SK-N-SH (cell line): Measurements from ENCODE around the gene CD24. TPM values are rescaled to one million over a fixed set of nuclear protein-coding genes. Genes with fewer than 3 reads are reported as not detected.

Experiments
- CTCF ChIA-PET: fragments of 300-600, 350-600 bp; formaldehyde crosslinking; extraction: SDS; loops from one replicate; lab custom pipeline; 2021; lab: Yijun Ruan, JAX
- POLR2A ChIA-PET: fragments of 350-600 bp; sonication (Branson Sonifier 250); formaldehyde crosslinking; extraction: SDS; loops from one replicate; lab custom pipeline; 2020; ENCODE audit warnings: antibody characterized with exemption, inconsistent platforms; lab: Yijun Ruan, JAX
- DNase-seq: peaks from one replicate; pipeline ENCODE4 v3.0.0; 2012
- H2AFZ ChIP-seq: fragments of 200-600 bp; sonication (generic); 2 replicates; pipeline ENCODE4 v1.8.1; 2016; ENCODE audit warnings: antibody characterized with exemption, mild to moderate bottlenecking, low read depth
- H3F3A ChIP-seq: fragments of 200-600 bp; sonication (generic); replicated peaks from 2 replicates; pipeline ENCODE3; 2016; ENCODE audit warnings: antibody characterized with exemption, mild to moderate bottlenecking; ENCODE audit not compliant: insufficient read depth
- H3K27ac ChIP-seq, 2 experiments: fragments of 200-500 bp in 1 of 2; fragments of 200-600 bp in 1 of 2; sonication (Bioruptor generic) in 1 of 2; sonication (generic), shearing (Covaris generic) in 1 of 2; 2 replicates each; pipeline versions ENCODE4 v1.5.1 to v1.6.1; 2014 to 2016; ENCODE audit warnings: low read depth in 2 of 2, inconsistent platforms in 1 of 2, low read length in 1 of 2, mild to moderate bottlenecking in 1 of 2, mixed read lengths in 1 of 2
- H3K27me3 ChIP-seq: fragments of 200-600 bp; sonication (generic), shearing (Covaris generic); 2 replicates; pipeline ENCODE4 v1.6.1; 2016; ENCODE audit warnings: mixed run types; ENCODE audit not compliant: insufficient read depth
- H3K36me3 ChIP-seq, 2 experiments: fragments of 200-500 bp in 1 of 2; fragments of 200-600 bp in 1 of 2; sonication (Bioruptor generic) in 1 of 2; sonication (generic) in 1 of 2; replicated peaks in 1 of 2; 2 replicates each; pipeline versions ENCODE3 to v1.5.1; 2014 to 2016; ENCODE audit warnings: low read length in 1 of 2, mild to moderate bottlenecking in 1 of 2; ENCODE audit not compliant: insufficient read depth in 2 of 2, control insufficient read depth in 1 of 2
- H3K4me1 ChIP-seq, 2 experiments: fragments of 200-500 bp in 1 of 2; fragments of 200-600 bp in 1 of 2; sonication (Bioruptor generic) in 1 of 2; sonication (generic), shearing (Covaris generic) in 1 of 2; 2 replicates each; pipeline versions ENCODE4 v1.5.1 to v1.6.1; 2014 to 2016; ENCODE audit warnings: low read depth in 1 of 2, low read length in 1 of 2, mixed run types in 1 of 2; ENCODE audit not compliant: insufficient read depth in 2 of 2, control insufficient read depth in 1 of 2
- H3K4me2 ChIP-seq: fragments of 200-600 bp; sonication (generic), shearing (Covaris generic); 2 replicates; pipeline ENCODE4 v1.6.1; 2017; ENCODE audit warnings: mixed run types
- H3K4me3 ChIP-seq, 2 experiments: fragments of 200-500 bp in 1 of 2; fragments of 200-600 bp in 1 of 2; sonication (Bioruptor generic) in 1 of 2; sonication (generic), shearing (Covaris generic) in 1 of 2; 2 replicates each; pipeline versions ENCODE4 v1.5.1 to v1.8.1; 2014 to 2016; ENCODE audit warnings: low read depth in 2 of 2, inconsistent platforms in 1 of 2, low read length in 1 of 2, mild to moderate bottlenecking in 1 of 2, mixed read lengths in 1 of 2, moderate library complexity in 1 of 2
- H3K79me2 ChIP-seq: fragments of 200-600 bp; sonication (generic); 2 replicates; pipeline ENCODE4 v1.8.1; 2017; ENCODE audit warnings: mild to moderate bottlenecking; ENCODE audit not compliant: insufficient read depth
- H3K9ac ChIP-seq: fragments of 200-600 bp; sonication (generic); 2 replicates; pipeline ENCODE4 v1.6.1; 2017; ENCODE audit warnings: mixed run types
- H3K9me2 ChIP-seq: fragments of 200-600 bp; sonication (generic); 2 replicates; pipeline ENCODE4 v1.6.1; 2017; ENCODE audit warnings: mixed run types
- H3K9me3 ChIP-seq: fragments of 200-600 bp; sonication (generic); 2 replicates; pipeline ENCODE4 v1.6.1; 2017; ENCODE audit warnings: mixed run types, mild to moderate bottlenecking, moderate library complexity
- H4K20me1 ChIP-seq: fragments of 200-600 bp; sonication (generic); 2 replicates; pipeline ENCODE4 v1.6.1; 2017; ENCODE audit warnings: mild to moderate bottlenecking, mixed run types; ENCODE audit not compliant: insufficient read depth
- ELF1 ChIP-seq: IDR thresholded peaks from 2 replicates; pipeline ENCODE4 v1.4.0; 2012
- FOSL2 ChIP-seq: IDR thresholded peaks from 2 replicates; pipeline ENCODE4 v1.4.0; 2012; ENCODE audit warnings: low read depth, mild to moderate bottlenecking, moderate library complexity, borderline replicate concordance
- GABPA ChIP-seq: IDR thresholded peaks from 2 replicates; pipeline ENCODE4 v1.4.0; 2012; ENCODE audit warnings: low read depth, mild to moderate bottlenecking
- GATA2 ChIP-seq: sonication (generic); formaldehyde crosslinking; IDR thresholded peaks from 2 replicates; pipeline ENCODE4 v1.5.0; 2020; ENCODE audit warnings: mild to moderate bottlenecking, missing genetic modification reagents
- JUND ChIP-seq: IDR thresholded peaks from 2 replicates; pipeline ENCODE4 v1.4.0; 2012
- MEF2A ChIP-seq: IDR thresholded peaks from 2 replicates; pipeline ENCODE4 v1.4.0; 2012; ENCODE audit warnings: low read depth, borderline replicate concordance
- MXI1 ChIP-seq: IDR thresholded peaks from 2 replicates; pipeline ENCODE4 v1.6.1; 2012; ENCODE audit warnings: mild to moderate bottlenecking, low read depth, low read length, improper control_type of control experiment
- NFIC ChIP-seq: IDR thresholded peaks from 2 replicates; pipeline ENCODE4 v1.4.0; 2012; ENCODE audit warnings: borderline replicate concordance
- NRF1 ChIP-seq: IDR thresholded peaks from 2 replicates; pipeline ENCODE4 v1.6.1; 2012; ENCODE audit warnings: low read depth, mild to moderate bottlenecking, low read length
- POLR2AphosphoS5 ChIP-seq: IDR thresholded peaks from 2 replicates; pipeline ENCODE4 v1.6.1; 2012; ENCODE audit warnings: low read depth, low read length
- RAD21 ChIP-seq: IDR thresholded peaks from 2 replicates; pipeline ENCODE4 v1.6.1; 2012; ENCODE audit warnings: mild to moderate bottlenecking, low read length
- RCOR1 ChIP-seq: fragments of 150-350 bp; IDR thresholded peaks from 2 replicates; pipeline ENCODE4 v1.6.1; 2017; ENCODE audit warnings: antibody characterized with exemption, low read length
- RFX5 ChIP-seq: IDR thresholded peaks from 2 replicates; pipeline ENCODE4 v1.6.1; 2012; ENCODE audit warnings: mild to moderate bottlenecking, improper control_type of control experiment, low read length
- RXRA ChIP-seq: IDR thresholded peaks from 2 replicates; pipeline ENCODE4 v1.4.0; 2012; ENCODE audit warnings: low read depth, mild to moderate bottlenecking, borderline replicate concordance
- SIN3A ChIP-seq: IDR thresholded peaks from 2 replicates; pipeline ENCODE4 v1.6.1; 2012; ENCODE audit warnings: low read depth, mild to moderate bottlenecking, low read length, moderate library complexity, borderline replicate concordance
- SMC3 ChIP-seq: IDR thresholded peaks from 2 replicates; pipeline ENCODE4 v1.6.1; 2012; ENCODE audit warnings: low read depth, low read length, improper control_type of control experiment
- YY1 ChIP-seq: IDR thresholded peaks from 2 replicates; pipeline ENCODE4 v1.4.0; 2012; ENCODE audit warnings: low read depth, mild to moderate bottlenecking
- WGBS: methylation state at CpG from one replicate; pipeline ENCODE4 v1.1.6; 2017; ENCODE audit warnings: low lambda C conversion rate; 5-methylcytosine and 5-hydroxymethylcytosine counted together
- polyA plus RNA-seq, 3 experiments: library from polyadenylated mRNA; depleted of rRNA; stranded (reverse); fragments of >200 nt; gene quantifications; 2 replicates each; pipeline ENCODE4 v1.2.3, GENCODE V29; 2012
- TF ChIP-seq, protein P1 (sequence below): IDR thresholded peaks from 2 replicates; pipeline ENCODE4 v1.4.0; 2012; ENCODE audit warnings: low read depth, borderline replicate concordance
- TF ChIP-seq, protein P2 (sequence below): IDR thresholded peaks from 2 replicates; pipeline ENCODE4 v1.6.1; 2012; ENCODE audit warnings: mild to moderate bottlenecking, low read depth, low read length, moderate library complexity
- TF ChIP-seq, protein P3 (sequence below): IDR thresholded peaks from 2 replicates; pipeline ENCODE4 v1.4.0; 2012; ENCODE audit warnings: low read depth

CD24 gene
- polyA plus RNA-seq, 1 of the 3 experiments (the other 2 are of a cell fraction), result 1.9 TPM

DNA sequence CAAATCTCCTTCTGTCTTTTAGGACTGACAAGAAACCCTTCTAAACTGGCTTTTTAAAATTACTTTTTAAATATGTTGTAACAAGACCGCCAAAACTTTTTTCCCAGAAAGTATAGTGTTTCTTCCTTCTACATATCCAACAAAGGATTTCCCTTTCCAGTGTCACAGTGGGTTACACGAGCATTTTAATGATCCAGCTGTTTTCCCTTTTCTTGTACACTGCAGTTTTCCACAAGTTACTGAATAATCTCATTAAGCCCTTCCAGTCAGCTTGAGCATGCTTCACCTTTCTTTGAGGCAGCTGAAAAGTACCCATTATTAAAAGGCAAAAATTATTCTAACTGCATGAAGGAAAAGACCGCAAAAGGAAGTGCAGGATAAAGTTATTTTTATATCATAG, 48.6 kb downstream of the CD24 start:
- Histone ChIP-seq H3K9ac (no peak overlapping the region), H3K27ac (no peak overlapping the region), H3K27me3 (no peaks in the 10 kb centered on the region), H3K79me2 (no peaks in the 10 kb centered on the region), H3F3A (no peaks in the 10 kb centered on the region), H3K36me3 (no peaks in the 10 kb centered on the region), H3K9me2 (no peaks in the 10 kb centered on the region), H3K4me3 (no peak overlapping the region), H3K4me1 (no peaks in the 10 kb centered on the region), H2AFZ (no peak overlapping the region), H3K9me3 (no peaks in the 10 kb centered on the region), H3K4me2 (no peak overlapping the region), H4K20me1 (no peaks in the 10 kb centered on the region)
- no peak for TF ChIP-seq SIN3A
- TF ChIP-seq, protein P1, sequence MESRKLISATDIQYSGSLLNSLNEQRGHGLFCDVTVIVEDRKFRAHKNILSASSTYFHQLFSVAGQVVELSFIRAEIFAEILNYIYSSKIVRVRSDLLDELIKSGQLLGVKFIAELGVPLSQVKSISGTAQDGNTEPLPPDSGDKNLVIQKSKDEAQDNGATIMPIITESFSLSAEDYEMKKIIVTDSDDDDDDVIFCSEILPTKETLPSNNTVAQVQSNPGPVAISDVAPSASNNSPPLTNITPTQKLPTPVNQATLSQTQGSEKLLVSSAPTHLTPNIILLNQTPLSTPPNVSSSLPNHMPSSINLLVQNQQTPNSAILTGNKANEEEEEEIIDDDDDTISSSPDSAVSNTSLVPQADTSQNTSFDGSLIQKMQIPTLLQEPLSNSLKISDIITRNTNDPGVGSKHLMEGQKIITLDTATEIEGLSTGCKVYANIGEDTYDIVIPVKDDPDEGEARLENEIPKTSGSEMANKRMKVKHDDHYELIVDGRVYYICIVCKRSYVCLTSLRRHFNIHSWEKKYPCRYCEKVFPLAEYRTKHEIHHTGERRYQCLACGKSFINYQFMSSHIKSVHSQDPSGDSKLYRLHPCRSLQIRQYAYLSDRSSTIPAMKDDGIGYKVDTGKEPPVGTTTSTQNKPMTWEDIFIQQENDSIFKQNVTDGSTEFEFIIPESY, result no peak
- no peak for TF ChIP-seq POLR2AphosphoS5
- no peak for TF ChIP-seq RAD21
- no peak for TF ChIP-seq JUND
- no peak for TF ChIP-seq ELF1
- TF ChIP-seq RFX5, result no peak
- no peak for TF ChIP-seq GABPA
- TF ChIP-seq SMC3, result no peak
- TF ChIP-seq MXI1, result no peak
- TF ChIP-seq YY1, result no peak
- no peak for TF ChIP-seq FOSL2
- TF ChIP-seq, protein P2, sequence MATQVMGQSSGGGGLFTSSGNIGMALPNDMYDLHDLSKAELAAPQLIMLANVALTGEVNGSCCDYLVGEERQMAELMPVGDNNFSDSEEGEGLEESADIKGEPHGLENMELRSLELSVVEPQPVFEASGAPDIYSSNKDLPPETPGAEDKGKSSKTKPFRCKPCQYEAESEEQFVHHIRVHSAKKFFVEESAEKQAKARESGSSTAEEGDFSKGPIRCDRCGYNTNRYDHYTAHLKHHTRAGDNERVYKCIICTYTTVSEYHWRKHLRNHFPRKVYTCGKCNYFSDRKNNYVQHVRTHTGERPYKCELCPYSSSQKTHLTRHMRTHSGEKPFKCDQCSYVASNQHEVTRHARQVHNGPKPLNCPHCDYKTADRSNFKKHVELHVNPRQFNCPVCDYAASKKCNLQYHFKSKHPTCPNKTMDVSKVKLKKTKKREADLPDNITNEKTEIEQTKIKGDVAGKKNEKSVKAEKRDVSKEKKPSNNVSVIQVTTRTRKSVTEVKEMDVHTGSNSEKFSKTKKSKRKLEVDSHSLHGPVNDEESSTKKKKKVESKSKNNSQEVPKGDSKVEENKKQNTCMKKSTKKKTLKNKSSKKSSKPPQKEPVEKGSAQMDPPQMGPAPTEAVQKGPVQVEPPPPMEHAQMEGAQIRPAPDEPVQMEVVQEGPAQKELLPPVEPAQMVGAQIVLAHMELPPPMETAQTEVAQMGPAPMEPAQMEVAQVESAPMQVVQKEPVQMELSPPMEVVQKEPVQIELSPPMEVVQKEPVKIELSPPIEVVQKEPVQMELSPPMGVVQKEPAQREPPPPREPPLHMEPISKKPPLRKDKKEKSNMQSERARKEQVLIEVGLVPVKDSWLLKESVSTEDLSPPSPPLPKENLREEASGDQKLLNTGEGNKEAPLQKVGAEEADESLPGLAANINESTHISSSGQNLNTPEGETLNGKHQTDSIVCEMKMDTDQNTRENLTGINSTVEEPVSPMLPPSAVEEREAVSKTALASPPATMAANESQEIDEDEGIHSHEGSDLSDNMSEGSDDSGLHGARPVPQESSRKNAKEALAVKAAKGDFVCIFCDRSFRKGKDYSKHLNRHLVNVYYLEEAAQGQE, result no peak
- no peak for TF ChIP-seq RCOR1
- TF ChIP-seq RXRA, result no peak
- no peak for TF ChIP-seq GATA2 (CRISPR knock-in tag)
- TF ChIP-seq, protein P3, sequence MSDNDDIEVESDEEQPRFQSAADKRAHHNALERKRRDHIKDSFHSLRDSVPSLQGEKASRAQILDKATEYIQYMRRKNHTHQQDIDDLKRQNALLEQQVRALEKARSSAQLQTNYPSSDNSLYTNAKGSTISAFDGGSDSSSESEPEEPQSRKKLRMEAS, result no peak
- no peak for TF ChIP-seq NRF1
- TF ChIP-seq MEF2A, result no peak
- no peak for TF ChIP-seq NFIC
- no peak for DNase-seq
- POLR2A ChIA-PET, result no interaction called here
- 31% methylated on average over 3 of the region's 3 CpGs for WGBS
- CTCF ChIA-PET, result no interaction called here
